Epithelial cell of prostate (primary cell): ENCODE results near the gene ZNF234.
"Not testable (repeated sequence)": the region's sequence is repeated elsewhere in the genome, so short reads cannot be mapped to it uniquely, and the experiment has no call there.

Experiments
- DNase-seq: peaks from one replicate; pipeline ENCODE4 v3.0.0-alpha.2; 2011; ENCODE audit warnings: low read depth, low spot score
- H3K27ac ChIP-seq: fragments of 450-650 bp; 2 replicates; pipeline ENCODE4 v1.5.1; 2017; ENCODE audit warnings: mild to moderate bottlenecking

Gene ZNF234

GRCh38 chr19:44176590-44176989 is 35.2 kb downstream of the ZNF234 start:
- no peak for DNase-seq
- no peak overlapping the region for H3K27ac ChIP-seq

GRCh38 chr19:44180968-44181367 is 39.6 kb downstream of the ZNF234 start:
- H3K27ac ChIP-seq = no peak overlapping the region
- no peak for DNase-seq

GRCh38 chr19:44182145-44182544 is 40.8 kb downstream of the ZNF234 start:
- H3K27ac ChIP-seq = no peak overlapping the region

GRCh38 chr19:44190020-44190419 is 48.7 kb downstream of the ZNF234 start:
- DNase-seq = no peak
- no peak overlapping the region for H3K27ac ChIP-seq

More at GRCh38 chr19:44182145-44182544, 40.8 kb downstream of the ZNF234 start:
- no peak for DNase-seq

GRCh38 chr19:44192127-44192526 is 50.8 kb downstream of the ZNF234 start:
- DNase-seq = no peak
- H3K27ac ChIP-seq = no peak overlapping the region

- DNase-seq = no peak
- no peak overlapping the region for H3K27ac ChIP-seq
Measured at GRCh38 chr19:44196772-44197171, 55.4 kb downstream of the ZNF234 start.

- no peak overlapping the region for H3K27ac ChIP-seq
- DNase-seq = no peak
Measured at GRCh38 chr19:44202470-44202869, 61.1 kb downstream of the ZNF234 start.

GRCh38 chr19:44202974-44203373 is 61.6 kb downstream of the ZNF234 start:
- no peak for DNase-seq

GRCh38 chr19:44203877-44204276 is 62.5 kb downstream of the ZNF234 start:
- H3K27ac ChIP-seq, DNase-seq: not testable (repeated sequence)

More at GRCh38 chr19:44202974-44203373, 61.6 kb downstream of the ZNF234 start:
- no peak overlapping the region for H3K27ac ChIP-seq

GRCh38 chr19:44204772-44205171 is 63.4 kb downstream of the ZNF234 start:
- H3K27ac ChIP-seq = no peak overlapping the region
- no peak for DNase-seq

GRCh38 chr19:44207126-44207803 is 65.9 kb downstream of the ZNF234 start:
- peak overlapping the region; percentile 57 for H3K27ac ChIP-seq
- DNase-seq = peak; percentile 27
